Left ventricle myocardium superior (tissue), 1 donor: ENCODE results near the gene EXOSC7. TPM values are rescaled to one million over a fixed set of nuclear protein-coding genes. Genes with fewer than 3 reads are reported as not detected.

Source experiments
- ATAC-seq: fragments of 200-7000 bp; cut with Tn5 transposase; one replicate; pipeline ENCODE4 v1.9.1; 2020; ENCODE audit warnings: mild to moderate bottlenecking, moderate library complexity
- DNase-seq: peaks from one replicate; pipeline ENCODE4 v3.0.0-alpha.2; 2020
- intact Hi-C: fragments of 100-400 bp; cut with micrococcal nuclease; formaldehyde crosslinking; loops from one replicate; pipeline ENCODE4 v1.11.0; 2022
- total RNA-seq: library from RNA; stranded (reverse); fragmentation: NEBNext Ultra II Directional; extraction: Animal tissue kit (Norgen Biotek cat#: 25700); gene quantifications from one replicate; pipeline ENCODE4 v1.2.1, GENCODE V29; 2021
- donor health status: DM: no; HTN: yes; CAD: no; lungs with severe emphysema.

The EXOSC7 gene
- total RNA-seq, 1 donor from 2014 or later = 25.0 TPM

- ATAC-seq (peak; percentile 9), DNase-seq (no peak)
- intact Hi-C loops = no loop called here
These were observed 13.1 kb downstream of the EXOSC7 start for GRCh38 chr3:44989141-44989540.

DNA sequence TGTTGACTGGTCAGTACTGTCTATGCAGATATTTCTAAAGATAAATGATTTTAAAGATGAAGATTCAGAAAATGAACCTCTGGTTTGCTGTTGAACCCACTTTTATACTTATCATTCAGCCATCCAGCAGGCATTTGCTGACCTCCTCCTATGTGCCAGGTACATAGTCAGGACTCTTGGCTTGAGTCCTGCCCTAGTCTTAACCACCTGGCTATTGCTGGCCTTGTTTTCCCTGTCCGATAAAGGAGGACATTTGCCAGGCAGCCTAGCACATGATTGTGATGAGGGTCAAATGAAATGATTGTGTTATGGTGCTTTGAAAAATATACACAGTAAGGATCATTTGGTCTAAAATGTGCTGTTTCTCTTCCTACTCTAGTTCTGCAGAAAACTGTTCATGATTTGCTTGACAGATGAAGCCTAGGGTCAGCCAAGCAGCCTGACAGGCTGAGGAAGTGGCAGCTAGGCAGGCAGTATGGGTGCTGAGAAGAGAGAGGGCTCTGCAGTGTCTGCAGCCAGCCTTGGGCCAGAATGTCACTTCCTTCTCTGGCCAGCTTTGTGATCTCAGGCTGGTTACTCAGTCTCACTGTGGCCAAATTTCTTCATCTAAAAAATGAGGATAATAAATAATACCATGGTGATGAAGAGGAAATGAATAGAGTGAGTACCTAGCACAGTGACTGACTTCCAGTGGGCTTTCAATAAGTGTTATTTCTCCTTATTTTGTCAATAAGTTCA is 13.8 kb downstream of the EXOSC7 start:
- intact Hi-C loops = no loop called here
- DNase-seq = no peak
- peak; percentile 55 for ATAC-seq

DNA sequence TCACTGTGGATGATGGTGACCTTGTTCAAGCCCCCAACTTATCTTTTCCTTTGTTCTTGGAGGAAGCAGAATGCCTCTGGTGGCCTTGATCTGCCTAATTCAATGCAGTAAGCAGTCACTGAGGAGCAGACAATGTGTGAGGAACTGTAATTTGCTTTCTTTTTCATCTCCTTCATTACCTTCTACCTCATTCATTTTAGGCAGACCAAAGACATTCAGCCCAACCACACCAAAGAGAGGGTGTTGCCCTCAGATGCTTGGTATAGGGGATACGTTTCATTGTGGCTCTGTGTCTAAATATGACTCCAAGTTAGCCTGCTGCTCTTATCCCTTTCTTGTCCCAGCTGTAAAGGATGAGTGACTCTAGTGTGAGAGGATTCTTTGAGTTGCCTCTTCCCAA is 15.3 kb downstream of the EXOSC7 start:
- DNase-seq (no peak), ATAC-seq (no peak)
- intact Hi-C loops = no loop called here

GRCh38 chr3:44992555-44993470 is 16.8 kb downstream of the EXOSC7 start:
- DNase-seq (peak; percentile 49), ATAC-seq (no peak)
- intact Hi-C loops = no loop called here

DNA sequence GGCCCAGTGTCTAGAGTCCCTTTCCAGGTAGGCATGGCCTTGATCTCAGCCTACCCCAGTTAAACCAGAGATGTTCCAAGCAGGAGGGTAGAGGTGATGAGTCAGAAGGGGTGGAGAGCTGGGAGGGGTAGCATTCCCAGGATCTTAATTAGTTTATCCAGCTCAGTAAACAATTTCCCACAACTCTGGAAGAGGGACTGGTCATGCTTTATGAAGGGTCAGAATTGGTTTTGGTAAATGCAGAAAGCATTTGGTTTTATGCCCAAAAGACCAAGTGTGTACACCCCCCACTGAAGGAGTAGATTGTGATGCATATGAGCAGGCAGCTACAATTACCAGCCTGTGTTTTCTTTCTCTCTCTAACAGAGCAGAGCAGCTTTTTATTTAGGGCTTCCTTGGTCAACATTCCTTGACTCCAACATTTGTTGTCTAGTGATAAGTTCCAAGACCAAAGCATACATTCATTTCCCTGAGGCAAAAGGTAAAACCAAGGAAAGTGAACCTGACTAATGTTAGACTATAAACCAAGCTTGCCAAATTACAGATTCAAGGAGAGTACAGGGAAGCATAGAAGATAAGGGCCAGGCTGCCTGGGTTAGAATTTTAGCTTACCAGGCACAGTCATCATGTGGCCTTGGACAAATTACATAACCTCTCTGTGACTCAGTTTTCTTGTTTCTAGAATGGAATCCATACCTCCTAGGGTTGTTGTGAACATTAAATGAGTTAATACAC is 17.6 kb downstream of the EXOSC7 start:
- intact Hi-C loops = no loop called here
- DNase-seq (no peak), ATAC-seq (peak; percentile 37)

- intact Hi-C loops = no loop called here
- DNase-seq (no peak), ATAC-seq (peak; percentile 67)
These were observed 19.2 kb downstream of the EXOSC7 start for GRCh38 chr3:44995142-44995770.

DNA sequence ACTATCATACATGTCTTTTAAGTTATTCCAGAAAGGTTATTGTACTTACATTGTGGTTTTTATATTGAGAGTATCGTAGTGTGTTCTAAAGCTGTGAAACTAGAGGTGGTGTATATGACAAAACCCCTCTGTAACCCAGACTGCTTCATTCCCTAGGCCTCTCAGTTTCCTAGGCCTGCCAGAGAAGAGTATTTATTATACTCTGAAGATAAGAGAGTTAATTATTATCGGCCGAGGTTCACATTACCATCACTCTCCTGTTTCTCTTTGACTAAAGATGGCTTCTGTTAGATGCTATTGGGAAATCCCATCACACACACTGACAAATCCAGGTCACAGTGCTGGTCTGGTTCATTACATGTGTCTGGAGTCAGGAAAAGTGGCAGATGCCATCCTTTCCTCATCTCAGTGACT is 20.5 kb downstream of the EXOSC7 start:
- DNase-seq (no peak), ATAC-seq (no peak)
- intact Hi-C loops = no loop called here

DNA sequence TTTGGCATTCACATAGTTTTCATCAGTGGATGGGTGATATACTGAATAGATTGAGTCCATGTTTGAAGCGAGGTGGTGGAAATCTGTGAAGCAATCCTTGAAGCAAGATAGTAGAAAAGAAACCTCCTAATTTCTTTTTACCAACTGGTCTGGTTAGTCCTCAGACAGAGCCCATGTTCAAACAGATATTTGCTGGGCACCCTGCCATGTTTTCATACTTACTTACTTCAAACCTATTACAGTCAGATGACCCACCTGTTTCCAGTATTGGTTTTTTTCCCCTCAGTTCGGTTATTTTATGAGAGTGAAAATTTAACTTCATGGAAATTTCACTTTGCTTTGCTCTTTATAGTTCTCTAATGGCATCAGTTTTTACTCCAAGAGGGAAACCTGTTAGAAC is 23.7 kb downstream of the EXOSC7 start:
- intact Hi-C loops = no loop called here
- DNase-seq (no peak), ATAC-seq (no peak)

DNA sequence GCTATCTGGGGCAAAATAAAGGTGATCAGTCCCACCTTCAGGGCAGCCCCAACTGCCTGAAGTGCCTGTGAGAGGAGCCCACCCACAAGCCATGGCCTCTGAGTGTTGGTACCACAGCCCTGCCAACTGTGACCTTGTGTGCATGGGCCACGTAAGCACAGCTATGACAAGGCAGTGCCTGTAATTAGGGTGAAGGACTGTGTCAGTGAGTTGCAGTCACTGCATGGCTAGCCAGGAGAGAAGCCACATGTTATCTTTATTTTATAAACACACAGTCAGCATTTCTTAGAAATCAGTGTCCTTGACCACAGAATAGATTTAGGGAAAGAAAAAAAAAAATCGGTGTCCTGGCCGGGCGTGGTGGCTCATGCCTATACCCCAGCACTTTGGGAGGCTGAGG is 24.8 kb downstream of the EXOSC7 start:
- intact Hi-C loops = no loop called here
- ATAC-seq (no peak), DNase-seq (no peak)

DNA sequence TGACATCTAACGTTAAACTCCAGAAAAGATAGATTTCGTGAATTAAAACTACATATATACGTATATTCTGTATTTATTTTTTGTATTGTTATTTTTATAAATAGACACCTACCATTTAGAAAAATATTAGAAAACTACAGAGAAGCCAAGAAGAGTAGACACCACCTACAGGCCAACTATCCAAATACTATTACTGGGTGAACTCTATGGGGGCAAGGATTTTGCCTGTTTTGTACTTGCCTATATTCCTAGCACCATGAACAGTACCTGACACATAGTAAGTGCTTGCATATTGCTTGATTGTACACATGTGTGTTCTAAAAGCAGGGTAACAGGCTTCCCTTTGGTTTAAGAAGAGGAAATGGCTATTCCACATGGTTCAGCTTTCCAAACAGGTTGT is 25.7 kb downstream of the EXOSC7 start:
- DNase-seq = no peak
- no peak for ATAC-seq
- intact Hi-C loops = no loop called here

DNA sequence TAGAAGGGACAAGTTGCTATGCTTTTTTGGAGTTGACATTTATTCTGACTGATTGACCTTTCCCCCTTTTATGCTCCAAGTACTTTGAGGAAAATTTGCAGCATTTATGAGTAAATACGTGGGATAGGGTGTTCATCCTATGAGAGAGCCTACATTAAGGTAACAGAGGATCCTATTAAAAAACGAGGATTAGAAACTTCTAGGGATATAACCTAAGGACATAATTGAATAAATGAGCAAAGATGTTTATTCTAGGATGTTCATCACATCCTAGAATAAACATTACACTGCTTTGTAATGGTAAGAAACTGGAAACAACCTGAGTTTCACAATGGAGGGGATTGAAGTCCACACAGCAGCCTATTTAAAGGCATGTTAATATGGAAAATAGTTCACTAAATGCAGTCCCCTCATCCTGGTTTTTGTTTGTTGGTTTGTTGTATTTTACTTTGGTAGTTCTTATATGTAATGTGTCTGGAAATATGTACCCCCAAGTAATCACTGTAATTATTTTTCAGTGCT is 26.2 kb downstream of the EXOSC7 start:
- no peak for DNase-seq
- intact Hi-C loops = no loop called here
- no peak for ATAC-seq

DNA sequence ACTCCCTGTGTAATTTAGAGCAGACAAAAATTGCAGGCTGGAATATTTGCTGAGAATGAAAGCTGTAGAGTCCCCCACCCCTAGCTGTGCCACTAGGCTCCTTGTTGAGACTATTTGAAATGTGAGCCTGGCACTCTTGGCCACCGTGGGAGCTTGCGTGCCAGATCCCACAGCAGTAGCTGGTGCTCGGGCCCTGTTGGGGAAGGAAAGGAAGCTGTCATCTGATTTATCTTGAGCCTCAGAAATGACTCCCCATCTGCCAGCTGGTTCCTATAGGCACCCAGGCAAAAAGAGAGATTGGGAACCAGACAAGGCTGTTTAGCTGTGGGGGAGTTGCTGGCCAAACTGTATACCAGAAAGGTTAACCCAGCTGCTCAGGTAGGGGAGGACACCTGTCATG is 26.7 kb downstream of the EXOSC7 start:
- DNase-seq = peak; percentile 43
- intact Hi-C loops = no loop called here
- ATAC-seq = peak; percentile 71

DNA sequence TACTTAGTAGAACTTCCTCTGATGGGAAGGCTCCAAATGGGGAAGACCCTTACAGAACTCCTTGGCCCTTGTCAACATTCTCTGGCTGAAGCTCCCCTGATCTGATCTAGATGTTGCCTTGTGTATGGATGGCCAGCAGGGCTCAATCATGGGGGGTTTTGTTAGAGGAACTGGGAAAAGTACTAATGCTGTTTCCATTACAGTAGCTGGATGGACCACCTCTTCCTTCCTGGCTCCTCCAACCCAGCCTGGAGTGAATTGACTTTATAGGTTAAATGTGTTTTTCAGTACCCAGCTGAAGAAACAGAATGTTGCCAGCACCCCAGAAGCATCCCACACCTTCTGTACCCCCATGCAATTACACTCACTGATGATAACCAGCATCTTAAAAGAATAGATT is 27.4 kb downstream of the EXOSC7 start:
- no peak for ATAC-seq
- intact Hi-C loops = no loop called here
- no peak for DNase-seq

DNA sequence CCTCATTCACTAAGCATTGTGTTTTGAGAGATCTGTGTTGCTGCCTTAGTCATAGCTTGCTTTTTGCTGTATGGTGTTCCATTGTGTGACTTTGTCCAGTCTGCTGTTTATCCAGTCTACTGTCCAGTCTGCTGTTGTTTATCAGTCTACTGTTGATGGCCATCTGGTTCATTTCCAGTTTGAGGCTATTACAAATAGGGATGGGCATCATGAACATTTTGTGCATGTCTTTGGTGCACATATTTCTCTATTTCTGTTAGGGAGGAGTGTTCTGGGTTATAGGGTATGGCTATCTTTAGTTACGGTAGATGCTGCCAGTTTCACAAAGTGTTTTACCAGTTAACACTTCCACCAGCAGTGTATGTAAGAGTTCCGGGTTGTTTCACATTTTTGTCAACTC is 27.8 kb downstream of the EXOSC7 start:
- intact Hi-C loops = no loop called here
- ATAC-seq (peak; percentile 54), DNase-seq (no peak)

DNA sequence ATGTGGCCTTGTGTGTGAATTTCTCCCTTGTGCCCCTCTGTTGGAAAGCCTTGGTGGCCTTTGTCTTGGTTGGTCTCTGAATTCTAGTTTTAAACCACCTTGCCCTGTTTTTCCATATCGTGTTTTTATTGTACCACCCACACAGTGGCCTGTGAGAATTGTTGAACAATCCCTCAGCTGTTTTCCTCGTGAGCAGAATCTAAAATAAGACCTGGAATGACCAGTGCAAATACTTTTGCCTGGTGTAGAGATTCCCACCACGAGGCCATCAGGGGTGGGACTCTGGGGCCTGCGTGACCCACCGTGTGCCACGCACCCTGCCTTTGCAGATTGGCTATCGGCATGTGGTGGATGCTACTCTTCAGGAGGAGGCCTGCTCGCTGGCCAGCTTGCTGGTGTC is 31.0 kb downstream of the EXOSC7 start:
- intact Hi-C loops = no loop called here
- ATAC-seq (no peak), DNase-seq (no peak)

- ATAC-seq (no peak), DNase-seq (no peak)
- intact Hi-C loops = no loop called here
These were observed 32.1 kb downstream of the EXOSC7 start for GRCh38 chr3:45008117-45008516.

- DNase-seq = no peak
- intact Hi-C loops = no loop called here
- ATAC-seq = no peak
These were observed 33.8 kb downstream of the EXOSC7 start for GRCh38 chr3:45009868-45010267.

DNA sequence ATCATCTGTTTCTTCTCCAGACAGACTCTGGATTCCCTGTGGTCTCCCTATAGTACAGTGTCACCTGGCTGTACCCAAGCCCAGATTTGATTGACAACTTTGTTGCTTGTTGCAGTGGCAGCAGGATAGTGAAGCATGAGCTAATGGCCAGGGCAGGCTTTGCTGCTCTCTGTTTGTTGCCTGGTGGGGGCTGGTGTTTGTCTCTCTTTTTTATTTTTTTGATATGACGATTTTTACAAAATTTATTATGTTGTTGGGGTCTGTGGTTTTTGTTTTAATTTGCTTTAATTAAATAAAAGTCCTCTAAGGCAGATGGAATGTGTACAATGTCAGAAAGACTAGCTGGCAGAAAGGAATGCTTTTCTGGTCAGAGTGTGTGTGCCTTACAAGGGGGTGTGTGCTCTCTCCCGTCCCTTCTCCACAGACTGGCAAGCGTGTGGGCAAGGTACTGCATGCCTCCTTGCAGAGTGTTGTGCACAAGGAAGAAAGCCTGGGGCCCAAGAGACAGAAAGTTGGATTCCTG is 34.8 kb downstream of the EXOSC7 start:
- intact Hi-C loops = no loop called here
- ATAC-seq (peak; percentile 43), DNase-seq (no peak)
